Stimulated activated CD4-positive, alpha-beta T cell treated with anti-CD3 and anti-CD28 coated beads, TNF-alpha, amount 100 ng/mL, for 4 hours (primary cell): Measurements from ENCODE around the gene E2F2.
A peak's percentile ranks its signal among the peaks of the same experiment; 100 is the strongest.

ENCODE experiments used
- DNase-seq, 3 experiments: peaks; one replicate each; pipeline ENCODE4 v3.0.0-alpha.2; 2020; ENCODE audit warnings: low read depth in 3 of 3

Gene E2F2

DNA sequence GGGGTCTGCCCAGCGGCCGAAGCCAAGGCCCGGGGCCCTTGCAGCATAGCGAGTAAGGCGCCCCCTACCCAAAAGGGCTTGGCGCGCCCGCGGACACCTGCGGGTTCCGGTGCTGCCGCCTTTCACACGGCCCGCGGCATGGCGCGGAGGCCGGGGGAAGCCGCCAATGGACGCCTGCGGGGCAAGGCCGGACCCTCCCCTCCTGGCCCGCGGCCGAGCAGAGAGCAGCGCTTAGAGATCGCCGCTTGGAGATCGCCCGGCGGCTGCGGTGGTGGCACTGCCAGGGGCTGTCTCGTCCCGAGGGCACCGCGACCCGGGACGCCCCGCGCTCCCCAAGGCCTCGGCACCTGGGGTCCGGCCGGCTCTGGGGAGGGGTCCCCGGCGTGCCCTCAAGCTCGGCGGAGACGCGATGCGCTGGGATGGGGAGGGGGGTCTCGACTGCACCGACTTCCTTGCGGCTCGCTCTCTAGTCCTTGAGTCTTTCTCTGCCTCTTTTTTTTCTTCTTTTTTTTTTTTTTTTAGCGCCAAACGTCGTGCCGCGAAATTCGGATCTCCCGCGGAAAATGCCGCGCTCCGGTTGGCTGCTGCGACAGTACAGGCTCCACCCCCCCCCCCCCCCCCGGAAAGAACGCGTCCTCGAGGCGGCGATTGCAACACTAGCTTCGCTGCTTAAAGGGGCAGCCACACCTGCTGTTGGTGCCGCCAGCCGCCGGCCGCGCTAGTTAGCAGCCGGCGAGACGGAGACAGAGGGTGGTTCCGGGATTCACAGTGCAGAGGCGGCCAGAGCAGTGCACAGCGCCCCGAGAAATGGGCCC is at the start of gene E2F2:
Gene E2F2 (minus strand): TSS at position 487 of the 815 bp plus-strand sequence. CDS start 440 bp downstream, at position 47.
- peak; percentile 57 to 66 (median 60) for DNase-seq

GRCh38 chr1:23578997-23579363 is 47.9 kb upstream of the E2F2 start:
- no peak for DNase-seq

GRCh38 chr1:23578311-23578996 is 47.4 kb upstream of the E2F2 start:
- DNase-seq: no peak

- DNase-seq: no peak
These were observed 46.3 kb upstream of the E2F2 start for GRCh38 chr1:23577056-23578004.

- DNase-seq: no peak
These were observed 45.5 kb upstream of the E2F2 start for GRCh38 chr1:23576338-23577055.

DNA sequence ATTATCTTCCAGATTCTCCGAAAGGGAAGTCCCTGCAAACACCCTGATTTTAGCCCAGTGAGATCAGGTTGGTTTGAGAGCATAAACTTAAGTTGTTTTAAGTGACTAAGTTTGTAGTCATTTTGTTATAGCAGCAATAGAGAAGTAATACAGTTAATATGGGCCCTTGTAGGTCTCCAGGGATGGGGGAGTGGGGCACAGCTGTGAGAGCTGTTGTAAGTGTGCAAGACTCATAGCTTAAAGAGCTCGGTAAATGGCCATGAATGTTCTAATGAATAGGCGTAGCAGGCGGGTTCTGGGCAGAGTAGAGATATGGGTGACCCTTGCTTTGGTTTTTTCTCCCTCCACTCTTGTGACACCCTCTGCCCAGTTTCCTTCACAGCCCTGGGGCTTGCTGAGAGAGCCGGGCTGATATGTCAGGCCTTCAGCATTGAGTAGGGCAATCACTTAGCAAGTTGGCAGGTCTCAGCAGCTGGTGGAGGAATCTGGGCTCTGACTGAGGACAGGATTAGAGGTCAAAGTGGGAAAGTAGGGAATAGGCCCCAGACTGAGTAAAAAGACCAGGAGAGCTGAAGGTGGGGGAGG is 44.3 kb upstream of the E2F2 start:
- DNase-seq: no peak

DNA sequence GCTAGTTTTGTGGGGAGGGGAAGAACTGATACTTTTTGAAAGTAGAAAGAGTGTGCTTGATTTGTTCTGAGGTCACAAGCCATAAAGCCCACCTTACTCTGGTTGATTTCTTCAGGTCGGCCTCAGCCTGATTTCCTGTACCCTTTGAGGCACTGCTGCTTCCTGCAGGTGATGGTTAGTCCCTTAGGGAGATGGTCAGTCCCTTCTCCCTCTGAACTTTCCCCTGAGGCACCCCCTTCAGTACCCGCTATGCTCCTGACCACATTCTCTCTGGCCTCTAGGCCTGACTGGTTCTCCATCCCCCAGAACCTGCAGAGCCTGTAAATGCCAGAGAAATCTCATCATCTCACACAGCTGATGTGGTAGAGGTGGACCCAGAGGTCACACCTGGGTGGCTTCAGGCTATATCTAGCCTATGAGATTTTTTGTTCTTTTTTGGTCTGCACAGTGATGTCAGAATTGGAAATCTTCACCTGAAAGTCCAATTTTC is 43.3 kb upstream of the E2F2 start:
- DNase-seq: no peak

DNA sequence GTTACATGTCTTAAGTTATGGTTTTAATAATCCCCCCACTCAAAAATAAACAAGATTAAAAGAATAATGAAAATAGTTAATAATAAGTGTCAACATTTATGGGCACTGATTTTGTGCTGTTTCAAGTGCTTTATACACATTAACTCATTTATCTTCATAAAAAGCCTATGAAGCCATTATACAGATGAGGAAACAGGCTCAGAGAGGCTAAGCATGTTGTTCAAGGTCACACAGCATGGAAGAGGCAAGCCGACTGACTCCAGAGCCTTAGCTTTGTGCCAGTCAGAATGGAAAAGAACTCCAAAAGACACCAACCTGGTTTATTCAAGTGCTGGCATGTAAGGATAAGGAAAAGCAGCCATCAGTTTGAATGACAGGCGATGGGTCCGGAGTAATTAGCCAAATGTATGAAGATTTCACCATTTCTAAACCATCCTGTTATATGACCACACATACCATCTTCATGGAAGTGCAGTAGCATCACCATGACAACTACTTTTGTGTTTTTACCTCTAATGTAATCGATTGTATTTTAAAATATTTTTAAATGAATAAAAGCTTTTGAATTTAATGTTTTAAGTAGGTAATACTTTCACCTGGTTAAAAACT is 42.6 kb upstream of the E2F2 start:
- no peak for DNase-seq

GRCh38 chr1:23571465-23571864 is 40.4 kb upstream of the E2F2 start:
- no peak for DNase-seq

DNA sequence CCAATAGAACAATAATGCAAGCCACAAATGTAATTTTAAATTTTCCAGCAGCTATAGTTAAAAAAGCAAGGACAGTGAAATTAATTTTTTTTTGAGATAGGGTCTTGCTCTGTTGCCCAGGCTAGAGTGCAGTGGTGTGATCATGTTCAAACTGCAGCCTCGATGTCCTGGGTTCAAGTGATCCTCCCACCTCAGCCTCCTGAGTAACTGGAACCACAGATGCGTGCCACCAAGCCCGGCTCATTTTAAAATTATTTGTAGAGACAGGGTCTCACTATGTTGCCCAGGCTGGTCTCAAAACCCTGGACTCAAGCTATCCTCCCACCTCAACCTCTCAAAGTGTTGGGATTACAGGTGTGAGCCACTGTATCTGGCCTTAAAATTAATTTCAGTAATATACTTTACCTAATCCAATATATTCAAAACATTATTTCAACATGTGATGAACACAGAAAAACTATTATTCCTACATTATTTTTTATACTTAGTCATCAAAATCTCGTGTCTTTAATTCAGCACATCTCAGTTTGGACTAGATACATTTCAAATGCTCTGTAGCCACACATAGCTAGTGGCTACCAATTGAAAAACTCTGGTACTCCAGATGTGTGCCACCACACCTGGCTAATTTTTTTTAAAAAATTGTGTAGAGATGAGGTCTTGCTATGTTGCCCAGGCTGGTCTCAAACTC is 39.1 kb upstream of the E2F2 start:
- no peak for DNase-seq

DNA sequence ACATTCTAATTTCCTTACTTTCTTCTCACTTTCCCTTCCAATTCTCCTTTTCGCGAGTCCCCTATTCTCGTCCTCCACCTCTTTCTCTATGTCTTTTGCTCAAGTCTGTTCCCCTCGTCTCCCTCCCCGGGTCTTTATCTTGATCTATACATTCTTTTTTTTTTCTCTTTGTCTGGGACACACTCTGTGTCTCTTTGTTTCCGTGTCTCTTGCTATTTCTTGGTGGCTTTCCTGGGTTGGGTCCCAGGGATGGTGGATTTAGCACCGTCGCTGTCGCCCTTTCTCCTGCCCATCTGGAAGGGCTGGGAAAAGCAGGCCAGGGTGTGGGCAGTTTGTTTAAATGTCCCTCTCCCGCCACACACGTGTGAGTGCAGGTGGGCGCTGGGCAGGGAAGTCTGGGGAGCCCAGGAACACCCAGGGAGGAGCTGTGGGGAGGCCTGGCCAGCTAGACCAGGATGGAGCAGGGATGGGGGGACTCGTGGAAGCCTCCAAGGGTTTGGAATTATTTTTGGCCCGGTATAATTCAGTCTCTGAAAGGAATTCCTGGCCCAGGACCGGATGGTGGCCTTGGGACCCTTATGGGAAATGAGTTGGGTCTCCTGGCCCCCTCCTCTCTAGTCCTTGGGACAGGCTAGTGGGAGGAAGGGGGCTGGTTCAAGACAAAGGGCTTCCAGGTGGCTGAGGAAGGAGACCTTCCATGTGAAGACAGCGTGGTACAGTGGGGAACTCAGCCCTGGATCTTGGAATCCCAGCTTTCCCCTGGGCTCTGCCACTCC is 37.8 kb upstream of the E2F2 start:
- no peak for DNase-seq

- DNase-seq: no peak
These were observed 37.1 kb upstream of the E2F2 start for GRCh38 chr1:23567996-23568607.

DNA sequence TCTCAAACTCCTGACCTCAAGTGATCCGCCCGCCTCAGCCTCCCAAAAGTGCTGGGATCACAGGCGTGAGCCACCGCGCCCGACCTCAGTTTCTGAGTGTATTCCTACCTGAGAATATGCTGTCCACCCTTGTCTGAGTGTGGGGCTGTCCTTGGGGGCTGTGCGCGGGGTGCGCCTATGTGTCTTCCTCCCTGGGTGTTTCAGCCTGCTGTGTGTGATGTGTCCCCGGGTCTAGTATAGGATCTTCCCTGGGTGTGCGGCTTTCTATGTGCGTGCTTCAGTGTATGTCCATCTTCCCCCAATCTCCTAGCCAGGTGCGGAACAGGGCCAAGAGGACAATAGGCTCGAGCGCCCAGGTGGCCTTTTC is 36.6 kb upstream of the E2F2 start:
- no peak for DNase-seq

DNA sequence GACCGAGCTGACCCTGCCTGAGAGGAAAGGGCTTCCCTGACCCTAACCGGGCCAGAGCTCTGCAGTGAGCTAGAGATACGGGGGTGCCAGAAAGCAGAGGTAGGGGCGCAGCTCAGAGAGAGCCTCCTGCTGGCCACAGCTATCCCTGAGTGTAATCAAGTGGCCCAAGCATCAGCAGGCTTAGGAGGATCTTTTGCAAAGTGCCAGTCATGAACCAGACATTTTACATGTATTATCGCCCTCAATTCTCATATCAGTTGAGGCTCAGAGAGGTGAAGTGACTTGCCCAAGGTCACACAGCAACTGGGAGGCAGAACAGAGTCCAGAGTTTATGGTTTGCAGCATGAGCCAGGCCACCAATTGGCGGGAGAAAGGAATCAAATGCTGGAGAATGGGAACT is 35.3 kb upstream of the E2F2 start:
- DNase-seq: no peak

DNA sequence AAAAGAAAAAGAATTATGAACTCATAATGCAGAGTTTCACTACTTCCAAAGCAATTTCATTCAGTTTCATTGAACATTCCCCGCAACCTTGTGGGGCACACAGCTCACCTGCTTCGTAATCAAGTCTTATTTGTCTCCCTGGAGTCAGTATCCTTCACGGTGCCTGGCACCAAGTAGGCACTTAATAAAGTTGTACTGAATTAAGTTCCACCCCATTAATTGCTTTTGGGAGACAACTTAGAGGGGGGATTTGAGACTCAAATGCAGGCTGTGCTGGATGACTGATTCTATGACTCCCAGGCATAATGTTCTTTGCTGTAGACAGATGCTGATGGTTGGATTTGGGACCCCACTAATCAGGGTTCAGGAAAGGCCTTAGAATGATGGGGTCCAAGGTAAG is 34.7 kb upstream of the E2F2 start:
- no peak for DNase-seq

- DNase-seq: no peak
These were observed 33.6 kb upstream of the E2F2 start for GRCh38 chr1:23564529-23565122.

DNA sequence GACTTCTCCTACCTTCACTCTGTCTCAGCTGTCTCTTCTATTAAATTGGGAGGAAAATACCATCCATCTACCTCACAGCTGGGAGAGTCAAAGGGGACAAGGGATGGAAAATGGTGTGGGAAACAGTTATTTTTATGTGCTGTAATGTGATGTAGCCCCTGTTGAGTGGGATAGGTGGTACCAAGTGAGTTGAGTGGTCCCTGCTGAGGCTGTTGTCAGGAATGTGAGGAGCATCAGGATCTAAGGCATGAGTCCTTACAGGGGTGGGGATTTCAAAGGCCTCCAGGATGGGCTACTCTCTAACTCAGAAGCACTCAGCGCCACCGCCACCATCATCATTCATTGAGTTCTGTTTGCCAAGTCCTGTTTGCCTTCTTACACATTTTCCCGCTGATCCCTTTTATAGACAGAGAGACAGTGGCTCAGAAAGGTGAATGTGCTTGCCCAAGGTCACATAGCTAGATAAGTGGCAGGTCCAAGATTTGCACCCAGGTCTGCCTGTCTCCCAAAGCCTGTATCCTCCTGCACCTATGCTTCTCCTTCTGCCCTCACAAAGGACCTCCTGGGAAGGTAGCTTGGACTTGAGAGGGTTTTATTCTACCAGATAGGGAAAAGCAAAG is 32.8 kb upstream of the E2F2 start:
- DNase-seq: no peak

GRCh38 chr1:23563003-23563402 is 32.0 kb upstream of the E2F2 start:
- DNase-seq: no peak
